ENCODE measurements around the gene DLG4.

Gene DLG4

GRCh38 chr17:7229504-7229903 is 9.9 kb upstream of the DLG4 start:
- DNase-seq (ENCODE audit: low spot score): no peak

DNA sequence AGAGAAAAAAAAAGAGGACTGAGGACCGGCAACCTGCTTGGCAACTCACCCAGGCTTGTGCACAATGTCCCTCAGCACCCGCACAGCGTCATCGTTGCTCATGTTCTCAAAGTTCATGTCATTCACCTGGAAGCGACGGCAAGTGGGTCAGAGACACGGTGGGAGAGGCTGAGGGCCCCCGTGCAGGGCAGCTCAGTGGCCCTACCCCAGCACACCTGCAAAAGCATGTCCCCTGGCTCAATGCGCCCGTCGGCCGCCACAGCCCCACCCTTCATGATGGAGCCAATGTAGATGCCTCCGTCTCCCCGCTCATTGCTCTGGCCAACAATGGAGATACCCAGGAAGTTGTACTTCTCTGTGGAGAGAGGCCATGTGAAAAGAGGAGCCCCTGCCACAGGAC is 9.3 kb upstream of the DLG4 start:
- no peak for DNase-seq (ENCODE audit: low spot score)

- DNase-seq (ENCODE audit: low spot score): no peak
Measured at GRCh38 chr17:7226721-7227710, 7.4 kb upstream of the DLG4 start.

DNA sequence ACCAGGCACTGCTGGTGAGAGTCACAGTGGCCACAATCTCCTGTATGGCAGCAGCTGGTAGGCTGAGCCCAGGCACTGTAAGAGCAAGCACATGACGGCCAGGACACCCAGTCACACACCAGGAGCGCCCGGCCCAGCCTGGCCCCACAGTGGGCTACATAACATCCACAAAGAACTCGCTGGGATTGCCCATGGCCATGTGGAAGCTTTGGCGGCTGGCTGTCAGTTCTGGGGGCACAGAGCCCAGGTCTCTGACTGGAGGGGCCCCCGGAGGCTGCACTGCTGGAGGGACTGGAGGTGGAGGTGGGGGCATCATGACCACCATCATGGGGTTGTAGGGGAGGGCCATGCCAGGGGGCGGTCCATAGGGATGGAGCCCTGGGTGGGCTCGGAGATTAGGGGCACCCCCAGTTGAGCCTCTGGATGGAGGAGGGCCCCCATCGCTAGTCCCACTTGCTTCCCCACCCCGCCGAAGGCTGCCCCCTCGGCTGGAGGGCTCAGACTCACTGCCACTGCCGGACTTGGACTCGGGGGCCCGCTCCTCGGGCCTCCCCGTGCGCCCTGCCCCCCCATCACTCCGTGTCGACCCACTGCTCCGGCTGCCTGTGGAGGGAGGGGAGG is 6.2 kb upstream of the DLG4 start:
- no peak for DNase-seq (ENCODE audit: low spot score)

GRCh38 chr17:7224661-7225111 is 5.0 kb upstream of the DLG4 start:
- DNase-seq (ENCODE audit: low spot score): no peak

- DNase-seq (ENCODE audit: low spot score): no peak
Measured at GRCh38 chr17:7224110-7224509, 4.5 kb upstream of the DLG4 start.

DNA sequence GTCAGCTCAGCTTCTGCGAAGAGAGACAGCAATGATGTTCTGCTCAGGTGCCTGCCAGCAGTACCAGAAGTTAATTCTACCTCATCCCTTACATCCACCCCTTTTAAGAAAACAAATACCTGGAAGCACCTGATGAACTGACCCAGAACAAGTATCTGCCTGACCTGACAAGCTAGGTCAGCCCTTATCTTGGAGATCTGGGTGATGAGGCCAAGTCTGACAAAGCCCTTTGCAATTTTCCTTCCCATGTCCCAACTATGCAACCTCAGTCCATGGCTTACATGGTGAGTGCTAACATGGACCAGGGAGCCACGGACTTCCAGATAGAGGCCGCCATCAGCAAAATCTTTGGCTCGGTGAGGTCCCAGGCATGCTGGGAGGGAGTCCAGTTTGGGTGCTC is 3.7 kb upstream of the DLG4 start:
- no peak for DNase-seq (ENCODE audit: low spot score)

DNA sequence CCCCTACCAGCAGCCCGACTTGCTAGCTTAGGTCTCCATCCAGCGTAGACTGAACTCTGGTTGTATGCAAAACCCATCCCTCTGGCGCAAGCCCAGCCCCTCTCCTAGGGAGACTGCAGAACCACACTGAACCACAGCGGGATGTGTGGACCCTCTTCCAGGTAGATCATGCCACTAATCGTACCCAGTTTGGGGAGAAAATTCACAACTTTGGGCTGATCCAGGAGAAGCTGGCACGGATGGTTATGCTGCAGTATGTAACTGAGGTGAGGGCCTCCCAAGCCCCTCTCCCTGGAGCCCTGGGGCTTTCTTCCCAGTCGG is 3.3 kb upstream of the DLG4 start:
- no peak for DNase-seq (ENCODE audit: low spot score)

GRCh38 chr17:7222093-7222971 is 2.7 kb upstream of the DLG4 start:
- no peak for DNase-seq (ENCODE audit: low spot score)

DNA sequence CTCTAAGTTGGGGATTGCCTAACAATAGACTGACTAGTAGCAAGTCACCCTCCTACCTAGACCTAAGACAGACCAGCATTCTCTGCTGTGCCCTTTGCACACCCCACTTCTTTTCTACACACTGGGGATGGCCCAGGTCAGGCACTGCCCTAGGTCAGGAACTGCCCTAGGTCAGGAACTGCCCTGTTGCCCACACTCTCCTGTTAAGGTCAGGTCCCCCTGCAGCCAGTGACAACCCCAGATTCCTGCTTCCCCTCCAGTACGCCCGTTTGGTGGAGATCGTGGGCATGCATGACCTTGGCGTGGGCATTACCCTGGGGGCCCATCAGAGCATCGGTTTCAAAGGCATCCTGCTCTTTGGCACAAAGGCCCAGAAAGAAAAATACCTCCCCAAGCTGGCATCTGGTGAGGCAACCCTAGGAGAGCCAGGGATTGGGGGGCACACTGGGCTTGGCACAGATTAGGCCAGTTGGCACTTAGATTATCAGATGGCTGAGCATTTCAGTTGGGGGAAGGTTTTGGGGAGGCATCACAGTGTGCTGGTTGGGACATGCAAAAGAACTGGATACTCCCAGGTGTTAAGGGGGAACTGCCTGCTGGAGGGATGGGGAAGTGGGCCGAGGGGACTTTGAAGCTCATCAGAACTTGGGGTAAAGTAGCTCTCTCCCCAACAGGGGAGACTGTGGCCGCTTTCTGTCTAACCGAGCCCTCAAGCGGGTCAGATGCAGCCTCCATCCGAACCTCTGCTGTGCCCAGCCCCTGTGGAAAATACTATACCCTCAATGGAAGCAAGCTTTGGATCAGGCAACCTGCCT is 1.8 kb upstream of the DLG4 start:
- DNase-seq (ENCODE audit: low spot score): no peak

DNA sequence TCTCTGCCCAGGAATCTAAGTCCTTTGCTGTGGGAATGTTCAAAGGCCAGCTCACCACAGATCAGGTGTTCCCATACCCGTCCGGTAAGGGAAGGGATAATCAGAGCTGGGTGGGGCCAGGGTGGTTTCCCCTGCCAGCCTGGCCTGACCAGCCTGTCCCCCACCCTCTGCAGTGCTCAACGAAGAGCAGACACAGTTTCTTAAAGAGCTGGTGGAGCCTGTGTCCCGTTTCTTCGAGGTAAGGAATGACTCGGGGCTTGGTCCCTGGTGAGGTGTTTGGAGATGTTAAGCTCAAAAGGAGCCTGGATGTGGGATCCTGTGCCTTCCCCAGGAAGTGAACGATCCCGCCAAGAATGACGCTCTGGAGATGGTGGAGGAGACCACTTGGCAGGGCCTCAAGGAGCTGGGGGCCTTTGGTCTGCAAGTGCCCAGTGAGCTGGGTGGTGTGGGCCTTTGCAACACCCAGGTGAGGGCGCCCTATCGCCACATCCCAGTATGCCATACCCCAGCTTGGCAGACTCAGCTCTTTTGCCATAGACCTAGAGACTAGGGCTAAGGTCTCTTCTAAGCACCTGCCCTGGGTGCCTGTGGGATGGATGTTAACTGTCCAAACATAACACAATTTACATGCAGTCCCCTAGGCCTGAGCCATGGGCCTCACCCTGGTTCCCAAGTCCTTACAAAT is 1.1 kb upstream of the DLG4 start:
- peak; percentile 58 for DNase-seq (ENCODE audit: low spot score)

DNA sequence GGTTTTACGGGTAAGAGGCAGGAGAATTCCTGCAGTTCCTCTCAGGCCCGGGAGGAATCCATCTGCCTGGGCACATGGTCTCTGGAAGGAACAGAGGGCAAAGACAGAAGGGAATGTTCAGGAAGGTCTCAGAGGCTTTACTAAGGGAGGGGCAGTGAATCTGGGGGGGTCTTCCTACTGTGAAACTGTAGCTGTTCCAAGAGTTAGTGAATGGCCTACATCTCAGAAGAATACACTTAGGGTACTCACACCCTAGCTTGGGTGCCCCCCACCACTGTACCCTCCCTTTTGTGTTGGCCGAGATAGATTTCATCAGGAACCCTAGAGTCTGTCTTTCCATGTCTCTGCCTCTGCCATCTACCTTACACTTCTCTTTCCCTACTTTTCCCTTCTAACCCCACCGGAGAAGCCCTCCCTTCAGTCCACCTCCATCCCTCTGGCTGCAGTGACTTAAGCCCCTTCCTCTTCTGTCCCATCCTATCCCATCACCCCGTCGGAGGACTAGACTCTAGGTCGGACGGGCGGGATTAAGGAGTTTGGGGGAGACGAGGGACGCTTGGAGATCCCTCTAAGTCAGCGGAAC is 316 bp downstream of the DLG4 start:
- DNase-seq (ENCODE audit: low spot score): no peak

GRCh38 chr17:7218758-7219157 is 878 bp downstream of the DLG4 start:
- no peak for DNase-seq (ENCODE audit: low spot score)

- no peak for DNase-seq (ENCODE audit: low spot score)
Measured at GRCh38 chr17:7218166-7218565, 1.5 kb downstream of the DLG4 start.

DNA sequence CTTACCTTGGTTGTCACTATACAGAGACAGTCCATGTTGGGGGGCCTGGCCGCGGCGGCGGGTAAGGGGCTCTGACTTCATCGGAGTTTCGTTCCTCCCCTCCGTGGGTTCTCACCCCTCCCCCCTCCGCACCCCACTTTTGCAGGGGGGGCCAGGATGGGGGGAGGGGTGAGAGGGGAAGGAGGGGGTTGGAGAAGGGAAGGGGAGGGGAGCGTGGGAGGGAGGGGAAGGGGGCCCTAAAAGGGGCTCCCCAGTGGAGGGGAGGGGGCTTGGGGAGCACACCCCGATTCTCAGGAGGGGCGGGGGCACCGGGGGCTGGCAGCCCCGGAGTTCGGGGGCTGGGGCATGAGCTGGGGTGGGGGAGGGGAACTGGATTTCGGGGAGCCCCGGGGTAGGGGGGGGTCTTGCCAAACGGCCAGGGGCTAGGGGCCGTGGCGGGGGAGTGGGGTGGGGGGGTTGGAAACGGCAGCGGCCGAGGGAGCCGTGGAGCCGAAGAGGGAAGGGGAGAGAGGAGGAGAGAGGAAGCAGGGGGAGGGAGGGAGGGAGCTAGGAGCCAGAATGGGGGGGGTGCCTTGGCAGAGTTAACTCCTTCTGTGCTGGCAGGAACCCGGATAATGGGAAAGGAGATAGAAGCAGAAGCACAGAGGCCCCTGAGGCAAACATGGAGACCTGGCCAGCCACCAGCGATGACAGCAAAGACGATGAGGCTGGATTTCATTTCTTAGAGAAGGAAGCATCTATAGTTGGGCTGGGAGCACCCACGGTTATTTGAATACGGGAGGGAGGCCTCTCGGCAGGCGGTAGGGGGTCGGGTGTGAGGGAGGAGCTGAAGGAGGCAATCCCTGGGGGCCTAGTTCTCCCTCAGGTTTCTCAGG is 2.3 kb downstream of the DLG4 start:
- peak; percentile 79 for DNase-seq (ENCODE audit: low spot score)

DNA sequence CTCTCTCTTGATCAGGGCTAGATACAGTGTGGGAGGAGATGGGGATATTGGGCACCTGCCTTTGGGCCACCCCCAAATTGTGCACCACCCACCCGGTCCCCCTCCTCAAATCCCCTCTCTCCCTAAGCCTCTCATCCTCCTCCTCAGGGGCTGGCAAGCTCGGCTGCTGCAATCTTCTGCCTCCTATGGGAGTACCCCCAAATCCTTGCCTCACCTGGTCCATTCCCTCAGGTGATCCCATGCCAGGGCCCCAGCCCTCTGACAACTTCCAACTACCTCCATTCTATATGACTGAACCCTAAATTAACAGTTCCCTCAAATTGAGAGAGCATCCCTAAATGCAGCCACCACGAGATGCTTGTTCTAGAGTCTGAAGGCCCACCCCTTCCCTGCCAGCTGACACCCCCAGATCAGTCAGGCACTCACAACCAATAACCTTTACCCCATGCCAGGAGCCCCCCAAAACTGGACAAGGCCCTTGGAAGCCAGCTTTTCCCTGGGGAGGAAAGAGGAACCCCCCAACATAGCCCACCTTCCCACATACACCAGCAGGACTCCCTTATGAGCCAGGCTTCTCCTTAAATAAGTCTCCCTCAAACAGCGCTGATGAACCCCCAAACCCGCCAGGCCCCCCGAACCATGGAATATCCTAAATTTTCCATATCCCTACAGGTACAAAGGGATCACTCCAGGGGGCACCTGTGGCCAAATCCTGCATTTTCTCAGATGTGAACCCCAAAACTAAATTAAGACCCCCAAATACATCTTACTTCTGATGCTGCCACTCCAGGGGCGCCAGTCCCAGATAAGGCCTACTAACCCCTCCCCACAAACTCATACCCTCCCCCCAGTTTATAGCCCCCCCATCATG is 3.2 kb downstream of the DLG4 start:
- DNase-seq (ENCODE audit: low spot score): no peak

DNA sequence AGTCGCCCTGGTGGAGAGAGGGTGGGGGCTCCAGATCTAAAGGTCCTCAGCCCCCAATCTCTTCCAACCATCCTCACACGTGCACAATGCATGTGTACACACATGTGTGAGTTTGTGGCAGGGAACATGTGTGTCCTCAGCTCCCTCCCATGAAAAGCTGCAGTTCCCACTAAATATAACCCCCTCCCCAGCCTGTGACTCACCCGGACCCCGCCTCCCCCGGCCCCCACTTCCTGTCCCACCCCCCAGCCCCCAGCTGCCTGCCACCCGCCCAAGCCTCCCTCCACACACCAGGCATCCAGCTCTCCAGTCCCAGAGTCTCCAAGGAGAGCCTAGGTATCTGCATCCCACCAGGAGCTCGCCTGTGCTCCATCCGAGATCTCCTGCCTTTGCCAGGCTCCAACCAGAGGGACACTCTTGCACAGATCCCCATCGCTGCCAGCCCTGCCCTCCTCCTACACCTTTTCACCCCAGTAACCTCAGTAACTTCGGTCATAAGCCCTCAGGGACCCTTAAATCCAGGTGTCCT is 3.9 kb downstream of the DLG4 start:
- DNase-seq (ENCODE audit: low spot score): no peak

GRCh38 chr17:7215136-7215638 is 4.4 kb downstream of the DLG4 start:
- DNase-seq (ENCODE audit: low spot score): no peak

Measured in AG20443 (cell line).